ENCODE measurements around the gene NUPR2.
"Not testable (repeated sequence)": the region's sequence is repeated elsewhere in the genome, so short reads cannot be mapped to it uniquely, and the experiment has no call there.

NUPR2 gene, protein sequence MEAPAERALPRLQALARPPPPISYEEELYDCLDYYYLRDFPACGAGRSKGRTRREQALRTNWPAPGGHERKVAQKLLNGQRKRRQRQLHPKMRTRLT

DNA sequence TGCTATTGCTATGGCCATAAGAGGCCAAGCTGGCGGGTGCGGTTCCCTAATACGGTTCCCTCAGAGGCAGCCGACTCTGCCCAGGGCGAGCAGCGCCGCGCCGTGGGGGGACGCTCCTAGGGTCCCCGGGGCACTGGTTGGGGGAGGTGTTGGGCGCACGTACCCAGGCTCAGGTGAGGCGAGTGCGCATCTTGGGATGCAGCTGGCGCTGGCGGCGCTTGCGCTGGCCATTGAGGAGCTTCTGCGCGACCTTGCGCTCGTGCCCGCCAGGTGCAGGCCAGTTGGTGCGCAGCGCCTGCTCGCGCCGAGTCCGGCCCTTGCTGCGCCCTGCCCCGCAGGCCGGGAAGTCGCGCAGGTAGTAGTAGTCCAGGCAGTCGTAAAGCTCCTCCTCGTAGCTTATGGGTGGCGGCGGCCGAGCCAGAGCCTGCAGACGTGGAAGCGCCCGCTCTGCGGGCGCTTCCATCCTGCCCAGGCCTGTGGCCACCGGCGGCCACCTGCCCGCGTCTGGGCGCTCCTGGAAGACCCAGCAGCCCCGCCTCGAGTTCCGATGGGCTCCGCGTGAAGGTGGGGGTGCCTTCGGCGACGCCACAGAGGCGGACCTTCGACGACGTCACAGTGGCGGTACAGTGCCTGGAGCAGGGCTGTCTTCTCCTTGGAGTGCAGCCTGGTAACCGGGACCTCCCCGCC is at the start of gene NUPR2:
NUPR2 (minus strand) TSS at position 566 of the 687 bp plus-strand sequence; CDS start at position 463, 103 bp downstream.
- no peak for DNase-seq

DNA sequence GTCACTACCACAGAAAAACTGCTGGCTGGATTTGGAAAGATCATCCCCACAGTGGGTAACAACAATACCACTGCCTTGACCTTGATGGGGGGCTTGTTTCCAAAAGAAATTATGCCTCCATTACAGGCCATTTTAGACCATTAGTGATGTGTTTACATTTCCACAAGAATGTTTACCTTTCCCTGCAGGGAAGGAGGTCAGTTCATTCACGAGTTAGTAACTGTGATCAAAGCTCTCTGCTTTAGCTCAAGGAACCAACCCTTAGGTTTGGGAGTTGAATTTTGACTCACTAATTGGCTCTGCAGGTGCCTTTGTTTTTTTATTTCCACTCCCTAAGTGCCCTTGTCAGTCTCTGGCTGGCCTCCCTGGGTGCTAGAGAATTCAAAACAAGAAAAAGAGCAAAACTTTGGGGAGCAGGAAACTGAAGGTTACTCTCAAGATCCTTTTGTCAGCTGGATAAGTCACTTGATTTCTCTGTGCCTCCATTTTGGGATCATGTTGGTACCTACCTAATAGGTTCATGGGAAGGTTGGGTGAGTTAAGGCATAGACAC is 41.1 kb upstream of the NUPR2 start:
- DNase-seq = no peak

DNA sequence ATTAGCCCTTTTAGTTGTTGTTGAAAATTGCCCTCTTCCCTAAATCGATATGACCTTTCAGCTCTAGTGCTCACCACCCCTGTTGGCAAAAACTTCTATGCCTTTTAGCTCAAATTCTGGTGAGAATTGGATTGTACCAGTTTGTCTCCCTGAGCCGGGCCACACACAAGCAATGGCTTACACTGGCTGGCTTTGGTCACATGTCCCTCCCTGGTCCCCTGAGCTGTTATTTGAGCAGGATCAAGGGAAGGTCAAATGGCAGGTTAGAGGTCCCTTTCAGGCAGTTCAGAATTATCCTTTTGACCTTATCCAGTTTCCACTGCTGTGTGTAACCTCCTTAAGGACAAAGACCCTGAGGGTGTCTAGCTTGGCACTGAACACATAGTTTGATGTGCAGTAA is 14.8 kb upstream of the NUPR2 start:
- DNase-seq = not testable (repeated sequence)

DNA sequence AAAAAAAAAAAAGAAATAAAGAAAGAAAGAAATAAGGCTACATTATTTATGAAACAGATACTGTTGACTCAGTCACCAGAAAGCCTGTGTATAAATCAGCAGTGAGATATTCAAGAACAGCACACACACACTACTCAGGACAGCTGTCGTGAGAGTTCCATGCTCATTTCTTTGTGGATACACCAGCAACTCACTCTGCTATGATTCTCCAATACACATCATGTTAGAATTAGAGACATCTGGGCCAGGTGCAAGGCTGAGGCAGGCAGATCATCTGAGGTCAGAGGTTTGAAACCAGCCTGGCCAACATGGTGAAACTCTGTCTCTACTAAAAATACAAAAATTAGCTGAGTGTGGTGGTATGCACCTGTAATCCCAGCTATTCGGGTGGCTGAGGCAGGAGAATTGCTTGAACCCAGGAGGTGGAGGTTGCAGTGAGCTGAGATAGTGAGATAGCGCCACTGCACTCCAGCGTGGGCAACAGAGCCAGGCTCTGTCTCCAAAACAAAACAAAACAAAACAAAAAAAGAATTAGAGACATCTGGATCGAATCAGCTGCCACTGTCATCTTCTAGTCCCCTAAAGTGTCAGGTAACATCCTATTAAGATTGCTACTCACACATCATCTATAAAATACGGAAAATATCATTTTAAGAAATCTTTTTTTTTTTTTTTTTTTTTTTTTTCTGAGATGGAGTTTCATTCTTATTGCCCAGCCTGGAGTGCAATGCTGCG is 11.2 kb upstream of the NUPR2 start:
- no peak for DNase-seq

DNA sequence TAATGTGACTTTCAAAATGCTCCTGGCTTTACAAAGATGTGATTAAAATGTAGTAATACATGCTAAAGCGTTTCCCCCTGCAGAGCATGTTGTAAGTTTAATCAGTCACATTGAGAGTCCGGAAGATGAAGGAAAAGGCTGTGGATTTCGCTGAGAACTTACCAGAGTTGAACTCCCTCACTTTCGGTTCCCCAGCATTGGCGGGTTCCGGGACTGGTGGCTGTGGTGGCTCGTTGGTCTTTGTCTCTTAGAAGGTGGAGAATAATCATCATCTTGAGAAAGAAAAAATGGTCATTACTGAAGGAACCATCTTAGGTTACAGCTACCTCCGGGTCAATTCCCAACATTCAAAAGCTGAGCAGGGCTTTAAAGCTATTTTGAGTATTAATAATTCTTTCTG is 9.6 kb upstream of the NUPR2 start:
- no peak for DNase-seq

DNA sequence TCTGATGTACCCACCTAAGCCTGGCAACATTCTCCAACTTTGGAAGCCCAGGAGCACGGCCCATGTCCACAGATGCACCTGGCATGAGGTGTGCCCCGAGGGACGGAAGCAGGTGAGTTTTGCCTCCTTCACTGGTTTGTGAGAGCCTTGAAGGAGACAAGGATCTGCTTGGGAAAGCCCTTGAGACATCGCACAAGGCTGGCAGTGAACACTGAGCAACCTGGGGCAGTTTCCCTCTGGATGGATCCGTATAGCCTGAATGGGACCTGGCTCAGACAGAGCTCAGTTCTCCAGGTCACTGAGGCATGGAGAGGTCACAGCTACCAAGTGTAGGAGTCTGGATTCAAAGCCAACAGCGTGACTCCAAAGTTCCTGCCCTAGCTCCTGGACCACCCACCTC is 8.8 kb upstream of the NUPR2 start:
- DNase-seq = no peak

DNA sequence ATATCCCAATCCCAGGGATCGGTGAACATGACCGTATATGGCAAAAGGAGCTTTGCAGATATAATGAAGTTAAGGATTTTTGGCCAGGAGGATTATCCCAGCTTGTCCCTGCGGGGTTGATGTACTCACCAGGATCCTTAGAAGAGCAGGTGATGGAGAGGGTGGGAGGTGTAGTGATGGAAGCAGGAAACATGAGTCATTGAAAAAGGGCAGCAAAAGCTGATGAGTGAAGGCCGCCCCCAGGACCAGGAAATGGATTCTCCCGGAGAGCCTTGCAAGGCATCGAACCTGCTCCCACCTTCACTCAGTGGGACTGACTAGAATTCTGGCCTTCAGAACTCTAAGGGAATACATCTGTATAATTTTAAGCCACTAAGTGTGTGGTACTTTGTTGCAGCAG is 5.2 kb upstream of the NUPR2 start:
- no peak for DNase-seq

DNA sequence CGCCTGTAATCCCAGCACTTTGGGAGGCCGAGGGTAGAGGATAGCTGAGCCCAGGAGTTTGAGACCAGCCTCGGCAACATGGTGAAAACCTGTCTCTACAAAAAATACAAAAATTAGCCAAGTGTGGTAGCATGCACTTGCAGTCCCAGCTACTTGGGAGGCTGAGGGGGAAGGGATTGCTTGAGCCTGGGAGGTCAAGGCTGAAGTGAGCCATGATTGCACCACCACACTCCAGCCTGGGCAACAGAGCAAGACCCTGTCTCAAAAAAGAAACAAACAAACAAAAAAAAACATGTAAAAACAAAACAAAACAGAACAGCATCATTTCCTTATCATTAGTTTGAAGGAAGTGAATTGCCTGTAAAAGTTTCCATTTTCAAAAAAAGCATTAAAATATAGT is 4.0 kb downstream of the NUPR2 start:
- not testable (repeated sequence) for DNase-seq

DNA sequence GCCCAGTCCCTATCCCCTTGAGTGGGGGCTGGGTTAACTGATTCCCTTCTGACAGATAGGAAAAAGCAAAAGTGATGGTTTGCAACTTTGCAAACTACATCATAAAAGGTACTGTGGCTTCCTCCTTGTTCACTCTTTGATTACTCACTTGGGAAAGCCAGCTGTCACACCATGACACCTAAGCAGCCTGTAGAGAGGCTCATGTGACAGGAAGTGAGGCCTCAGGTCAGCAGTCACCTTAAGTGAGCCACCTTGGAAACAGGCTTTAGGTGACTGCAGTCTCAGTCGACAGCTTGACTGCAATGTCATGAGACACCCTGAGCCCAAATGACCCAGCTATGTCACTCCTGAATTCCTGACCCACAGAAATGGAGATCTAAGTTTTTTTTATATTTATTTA is 5.6 kb downstream of the NUPR2 start:
- DNase-seq = no peak

DNA sequence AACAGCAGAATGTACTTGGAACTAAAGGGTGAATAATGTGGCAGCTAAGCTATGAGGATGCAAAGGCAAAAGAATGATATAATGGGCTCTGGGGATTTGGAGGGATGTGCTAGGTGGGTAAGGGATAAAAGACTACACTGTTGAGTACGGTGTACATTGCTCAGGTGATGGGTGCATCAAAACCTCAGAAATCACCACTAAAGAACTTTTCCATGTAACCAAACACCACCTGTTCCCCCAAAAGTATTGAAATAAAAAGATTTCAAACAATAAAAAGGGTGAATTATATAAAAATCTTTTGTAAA is 8.3 kb downstream of the NUPR2 start:
- no peak for DNase-seq

DNA sequence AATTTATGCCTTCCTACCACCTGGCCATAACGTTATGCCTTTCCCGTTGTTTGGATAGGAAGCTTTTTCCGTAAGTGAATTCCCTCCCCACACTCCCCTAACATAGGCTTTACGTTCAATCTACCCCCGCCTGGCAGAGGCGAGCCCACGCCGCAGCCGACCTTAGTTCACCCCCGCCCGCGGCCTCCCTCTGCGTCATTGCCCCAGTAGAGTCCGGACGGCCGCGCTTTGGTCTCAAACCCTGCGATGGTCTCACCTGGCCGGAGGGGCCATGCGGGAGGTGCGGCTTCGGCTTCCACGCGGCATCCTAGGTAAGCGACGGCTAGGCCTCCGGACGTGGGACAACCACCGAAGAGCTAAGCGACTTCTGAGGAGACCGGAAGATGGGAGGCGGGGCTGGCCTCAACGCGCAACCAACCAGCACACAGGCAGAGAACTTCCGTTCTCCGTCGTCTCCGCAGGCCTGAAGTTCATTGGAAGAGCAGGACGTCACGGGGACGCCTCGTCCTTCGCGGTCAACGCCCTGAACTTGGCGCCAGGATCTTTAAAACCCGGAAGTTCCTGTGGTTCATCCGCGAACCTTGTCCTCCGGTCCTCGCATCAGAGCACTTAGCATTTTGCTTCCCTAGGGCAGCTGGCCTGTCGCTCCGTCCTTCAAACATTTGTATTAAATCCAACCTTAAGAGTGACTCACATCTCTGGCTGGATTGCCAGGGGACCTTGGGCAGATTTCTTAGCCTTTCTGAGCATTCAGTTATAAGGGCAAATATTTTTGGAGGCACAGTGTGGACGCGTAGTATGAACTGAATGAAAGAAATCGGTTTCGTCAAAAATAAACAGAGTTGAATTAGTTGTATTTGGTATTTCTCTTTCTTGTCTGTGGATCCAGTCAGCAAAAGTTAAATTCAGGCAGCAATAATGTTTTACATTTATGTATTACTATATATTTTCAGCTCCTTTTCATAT is 9.8 kb downstream of the NUPR2 start, which contains the start of gene CHCHD2:
CHCHD2 (minus strand) TSS at position 369 of the 966 bp plus-strand sequence; CDS start at position 306, 63 bp downstream.
- DNase-seq = peak; percentile 85

DNA sequence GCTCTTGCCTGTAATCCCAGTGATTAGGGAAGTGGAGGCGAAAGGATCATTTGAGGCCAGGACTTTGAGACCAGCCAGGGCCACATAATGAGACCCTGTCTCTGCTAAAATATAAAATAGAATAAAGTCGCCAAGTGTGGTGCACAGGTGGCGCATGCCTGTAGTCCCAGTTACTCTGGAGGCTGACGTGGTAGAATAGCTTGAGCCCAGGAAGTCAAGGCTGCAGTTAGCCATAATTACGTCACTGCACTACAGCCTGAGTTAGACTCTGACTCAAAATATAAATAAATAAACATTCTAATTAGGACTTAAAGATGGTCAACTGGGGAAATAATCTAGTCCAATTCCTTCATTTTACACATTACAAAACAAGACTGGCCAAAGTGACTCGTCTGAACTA is 10.7 kb downstream of the NUPR2 start:
- no peak for DNase-seq

DNA sequence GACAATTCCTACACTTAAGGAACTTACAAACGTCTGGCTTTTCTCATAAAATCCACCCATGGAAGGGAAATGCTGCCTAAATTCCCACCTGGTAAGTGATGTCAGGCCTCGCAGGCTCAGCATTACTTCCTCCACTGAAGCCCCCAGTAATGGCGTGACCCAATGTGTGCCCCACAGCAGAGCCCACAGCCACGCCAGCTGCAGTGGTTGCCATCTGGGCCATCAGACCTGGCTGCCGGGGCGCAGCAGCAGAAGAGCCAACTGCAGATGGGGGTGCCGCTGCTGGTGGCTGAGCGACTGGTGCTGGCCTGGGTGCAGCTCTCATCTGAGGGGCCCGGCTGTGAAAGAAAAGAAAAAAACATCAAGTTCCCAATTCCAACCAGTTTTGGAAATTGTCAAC is 12.1 kb downstream of the NUPR2 start:
- DNase-seq = not testable (repeated sequence)

DNA sequence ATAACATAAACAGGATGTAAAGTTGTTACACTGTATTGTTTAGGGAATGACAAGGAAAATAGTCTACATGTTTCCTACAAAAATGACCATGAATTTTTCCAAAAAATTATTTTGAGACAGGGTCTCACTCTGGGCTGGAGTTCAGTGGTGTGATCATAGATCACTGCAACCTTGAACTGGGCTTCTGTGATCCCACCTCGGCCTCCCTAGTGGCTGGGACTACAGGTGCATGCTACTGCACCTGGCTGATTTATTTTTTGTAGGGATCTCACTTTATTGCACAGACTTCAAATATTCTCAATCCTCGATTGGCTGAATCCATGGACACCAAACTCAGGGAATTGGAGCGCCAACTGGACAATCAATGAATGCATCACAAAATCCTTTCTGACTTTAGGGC is 16.6 kb downstream of the NUPR2 start:
- DNase-seq = no peak

DNA sequence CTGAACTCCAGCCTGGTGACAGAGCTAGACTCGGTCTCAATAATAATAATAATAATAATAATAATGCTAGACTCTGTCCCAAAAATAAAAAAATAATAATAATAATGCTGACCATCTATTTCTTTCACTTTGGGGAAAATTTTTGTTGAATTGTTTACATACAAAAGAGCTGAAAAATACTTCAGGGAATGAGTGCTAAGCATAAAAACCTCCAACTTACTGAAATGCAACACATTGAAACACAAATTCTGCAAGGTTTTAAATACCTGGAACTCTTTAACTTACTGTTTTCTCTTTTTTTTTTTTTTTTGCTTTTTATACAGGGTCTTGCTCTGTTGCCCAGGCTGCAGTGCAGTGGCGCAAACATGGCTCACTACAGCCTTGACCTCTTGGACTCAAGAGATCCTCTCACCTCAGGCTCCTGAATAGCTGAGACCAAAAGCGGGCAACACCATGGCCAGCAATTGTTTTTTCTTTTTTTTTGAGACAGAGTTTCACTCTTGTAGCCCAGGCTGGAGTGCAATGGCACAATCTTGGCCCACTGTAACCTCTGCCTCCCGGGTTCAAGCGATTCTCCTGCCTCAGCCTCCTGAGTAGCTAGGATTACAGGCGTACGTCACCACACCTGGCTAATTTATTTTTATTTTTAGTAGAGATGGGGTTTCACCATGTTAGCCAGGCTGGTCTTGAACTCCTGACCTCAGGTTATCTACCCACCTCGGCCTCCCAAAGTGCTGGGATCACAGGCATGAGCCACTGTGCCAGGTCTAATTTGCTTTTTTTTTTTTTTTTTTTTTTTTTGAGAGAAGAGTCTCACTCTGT is 17.8 kb downstream of the NUPR2 start:
- DNase-seq = not testable (repeated sequence)

DNA sequence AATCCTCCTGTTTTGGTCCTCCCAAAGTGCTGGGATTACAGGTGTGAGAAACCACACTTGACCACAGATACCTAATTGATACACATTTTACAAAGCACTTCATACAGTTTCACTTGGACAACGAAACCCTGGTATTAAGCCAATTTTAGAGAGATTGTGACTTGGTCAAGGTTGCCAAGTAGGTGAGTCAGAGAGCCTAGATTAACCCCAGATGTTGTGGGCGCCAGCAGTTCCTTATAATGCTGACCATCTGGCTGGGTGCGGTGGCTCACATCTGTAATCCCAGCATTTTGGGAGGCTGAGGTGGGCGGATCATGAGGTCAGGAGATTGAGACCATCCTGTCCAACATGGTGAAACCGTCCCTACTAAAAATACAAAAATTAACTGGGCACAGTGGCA is 18.5 kb downstream of the NUPR2 start:
- no peak for DNase-seq

DNA sequence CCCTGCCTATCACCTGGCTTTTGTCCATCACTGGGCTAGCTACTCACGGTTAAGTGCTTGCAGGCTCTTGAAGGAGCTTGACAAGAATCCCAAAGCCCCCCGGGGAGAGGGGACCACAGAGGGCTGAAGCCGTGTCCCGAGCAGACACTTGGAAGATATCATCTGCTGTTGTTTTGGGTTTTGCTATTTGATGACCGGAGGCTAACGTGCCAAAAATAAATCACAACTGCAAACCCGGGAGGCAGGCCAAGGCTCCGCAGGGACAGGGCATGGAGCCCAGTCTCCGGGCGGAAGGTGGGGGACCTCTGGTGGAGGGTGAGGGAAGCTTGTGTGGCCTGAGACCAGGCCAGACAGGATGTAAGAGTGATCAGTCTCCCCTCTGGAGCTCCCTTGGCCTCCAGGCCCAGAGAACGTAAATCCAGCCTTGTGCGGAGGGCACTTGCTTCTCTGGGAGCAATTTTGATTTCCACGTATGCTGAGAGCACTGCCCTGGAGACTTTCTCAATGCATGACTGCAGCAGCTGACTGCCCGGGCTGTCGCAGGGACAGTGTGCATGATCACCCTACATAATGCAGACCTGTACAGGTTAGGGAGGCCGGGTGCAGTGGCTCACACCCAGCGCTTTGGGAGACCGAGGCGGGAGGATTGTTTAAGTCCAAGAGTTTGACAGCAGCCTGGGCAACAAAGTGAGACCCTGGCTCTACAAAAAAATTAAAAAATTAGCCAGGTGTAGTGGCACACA is 23.3 kb downstream of the NUPR2 start, which contains the start of gene PHKG1:
PHKG1 (minus strand) TSS at position 164 of the 743 bp plus-strand sequence. CDS start 4,011 bp downstream, outside the sequence.
- no peak for DNase-seq

DNA sequence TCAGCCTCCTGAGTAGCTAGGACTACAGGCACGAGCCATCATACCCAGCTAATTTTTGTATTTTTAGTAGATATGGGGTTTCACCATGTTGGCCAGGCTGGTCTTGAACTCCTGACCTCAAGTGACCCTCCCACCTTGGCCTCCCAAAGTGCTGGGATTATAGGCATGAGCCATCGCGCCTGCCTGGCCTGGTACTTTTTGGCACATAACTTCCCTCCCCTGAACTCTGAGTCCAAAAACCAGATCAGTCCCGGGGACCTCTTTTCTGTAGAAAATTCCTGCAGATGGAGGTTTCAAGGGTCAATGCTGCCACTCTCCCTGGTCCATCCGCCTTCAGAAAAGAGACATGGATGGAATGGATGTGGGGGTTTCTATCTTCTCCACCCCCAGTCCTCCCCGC is 23.8 kb downstream of the NUPR2 start:
- DNase-seq = not testable (repeated sequence)

DNA sequence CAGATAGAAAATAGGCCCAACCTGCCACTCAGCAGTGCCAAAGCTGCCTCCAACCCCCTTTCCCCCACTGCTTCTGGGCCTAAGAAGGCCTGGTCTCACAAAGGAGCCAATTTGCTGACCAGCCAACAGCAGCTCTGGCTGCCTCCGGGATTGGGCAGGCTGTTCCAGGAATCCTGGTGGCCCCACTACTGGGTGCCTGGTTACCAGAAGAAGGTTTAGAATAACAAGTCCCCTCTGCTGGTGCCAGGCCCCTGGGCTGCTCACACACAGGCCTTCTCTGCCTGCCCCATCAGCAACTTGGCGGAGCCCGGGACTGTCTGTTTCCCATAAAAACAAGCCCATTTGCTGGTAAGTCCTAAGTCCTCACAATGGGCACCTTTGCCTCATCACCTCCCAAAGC is 24.6 kb downstream of the NUPR2 start:
- no peak for DNase-seq

DNA sequence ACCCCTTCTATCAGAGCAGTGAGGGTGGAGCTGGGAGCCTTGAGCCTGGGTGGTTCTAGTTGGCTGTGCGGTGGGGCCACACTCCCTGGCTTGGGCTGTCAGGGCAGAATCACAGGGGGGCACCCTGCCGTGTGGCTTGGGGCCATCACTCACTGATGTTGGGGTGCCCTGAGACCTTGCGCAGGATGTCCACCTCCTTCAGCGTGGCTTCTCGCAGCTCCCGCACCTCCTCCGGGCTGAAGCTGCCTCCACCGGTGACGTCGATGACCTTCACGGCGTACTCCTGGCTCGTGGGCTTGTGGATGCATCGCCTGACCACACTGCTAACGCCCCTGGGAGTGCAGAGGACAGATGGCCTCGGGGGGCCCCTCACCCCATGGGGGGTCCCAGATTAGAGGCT is 28.8 kb downstream of the NUPR2 start:
- DNase-seq = no peak

DNA sequence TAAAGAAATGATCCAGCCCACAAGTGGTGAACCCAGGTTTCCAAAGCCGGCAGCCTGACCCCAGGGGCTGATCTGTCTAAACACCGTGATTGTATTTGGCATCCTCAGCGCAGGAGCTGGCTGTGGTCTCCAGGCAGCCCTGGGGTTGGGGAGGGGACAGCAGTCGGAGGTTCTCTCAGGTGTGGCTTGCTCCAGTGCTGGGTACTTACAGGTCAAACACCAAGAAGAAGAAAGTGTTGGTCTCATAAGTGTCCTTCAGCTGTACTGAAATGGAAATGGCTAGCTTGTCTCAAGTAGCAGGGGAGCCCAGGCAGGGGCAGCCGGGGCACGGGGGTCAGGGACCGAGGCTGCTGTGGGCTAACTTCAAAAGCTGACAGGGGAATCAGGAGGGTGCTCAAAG is 29.5 kb downstream of the NUPR2 start:
- DNase-seq = no peak
